GM12864 (cell line): ENCODE data around the gene SEMA5B.

Experiments
- DNase-seq: peaks from one replicate; pipeline ENCODE4 v3.0.0-alpha.2; 2011; ENCODE audit warnings: low read depth
- H3K4me3 ChIP-seq: 2 replicates; pipeline ENCODE4 v1.5.1; 2011; ENCODE audit warnings: mild to moderate bottlenecking, low read depth, low read length, control low read depth
- CTCF ChIP-seq: IDR thresholded peaks from 2 replicates; pipeline ENCODE4 v1.5.1; 2011; ENCODE audit warnings: low read depth, mild to moderate bottlenecking, moderate library complexity, low read length, control low read depth, inconsistent platforms; ENCODE audit errors: missing control alignments

The SEMA5B gene

GRCh38 chr3:122961146-122961545 lies 66.4 kb downstream of the SEMA5B start:
- no peak for DNase-seq
- TF ChIP-seq CTCF = no peak
- H3K4me3 ChIP-seq = no peak overlapping the region

- H3K4me3 ChIP-seq = no peak overlapping the region
- no peak for TF ChIP-seq CTCF
- no peak for DNase-seq
Measured at GRCh38 chr3:122960652-122961051, 66.9 kb downstream of the SEMA5B start.

- no peak overlapping the region for H3K4me3 ChIP-seq
- no peak for DNase-seq
- TF ChIP-seq CTCF = no peak
Measured at GRCh38 chr3:122959339-122959738, 68.2 kb downstream of the SEMA5B start.

GRCh38 chr3:122957707-122958689 lies 69.6 kb downstream of the SEMA5B start:
- TF ChIP-seq CTCF = no peak
- DNase-seq = no peak

GRCh38 chr3:122956693-122957455 lies 70.7 kb downstream of the SEMA5B start:
- TF ChIP-seq CTCF = no peak
- no peak for DNase-seq
- no peak overlapping the region for H3K4me3 ChIP-seq

More at GRCh38 chr3:122957707-122958689, 69.6 kb downstream of the SEMA5B start:
- H3K4me3 ChIP-seq = no peak overlapping the region

GRCh38 chr3:122955916-122956692 lies 71.5 kb downstream of the SEMA5B start:
- no peak for TF ChIP-seq CTCF
- DNase-seq = no peak
- no peak overlapping the region for H3K4me3 ChIP-seq
